Stimulated activated CD4-positive, alpha-beta T cell treated with anti-CD3 and anti-CD28 coated beads, TNF-alpha, amount 100 ng/mL, for 1 hour (primary cell): ENCODE data around the gene CYP1A1.
A peak's percentile ranks its signal among the peaks of the same experiment; 100 is the strongest.
"Not testable (repeated sequence)": the region's sequence is repeated elsewhere in the genome, so short reads cannot be mapped to it uniquely, and the experiment has no call there.

ENCODE experiments used
- DNase-seq, 3 donors: peaks; one replicate each; pipeline ENCODE4 v3.0.0-alpha.2; 2020; ENCODE audit warnings: low read depth in 3 of 3, low spot score in 1 of 3

Gene CYP1A1

DNA sequence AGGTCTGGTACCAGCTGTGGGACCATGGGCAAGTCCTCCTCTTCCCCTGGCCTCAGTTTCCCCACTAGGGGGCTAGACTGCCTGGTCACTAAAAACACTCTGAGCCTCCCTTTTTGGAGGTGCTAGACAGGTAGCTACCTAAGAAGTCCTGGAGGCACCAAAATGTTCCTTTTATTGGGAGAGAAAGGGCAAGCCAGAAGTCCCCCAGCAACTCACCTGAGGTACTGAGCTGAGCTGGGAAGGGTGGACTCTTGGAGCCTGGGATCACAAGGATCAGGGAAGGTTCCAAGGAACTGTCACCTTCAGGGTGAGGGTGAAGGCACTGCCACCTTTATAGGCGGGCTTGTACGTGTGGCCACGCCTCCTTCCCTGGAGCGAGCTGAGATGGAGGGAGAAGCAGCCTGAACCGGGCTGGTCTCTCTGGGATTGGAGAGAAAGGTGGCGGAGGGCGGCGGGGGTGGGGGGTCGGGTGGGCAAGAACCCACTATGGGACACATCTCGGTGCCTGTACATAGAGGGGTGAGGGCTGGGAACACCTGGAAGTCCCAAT is at the start of gene CYP1A1:
Gene CYP1A1, minus strand, starts transcription at position 304 of the 550 bp plus-strand sequence. CDS start 2,431 bp downstream, outside the sequence.
- DNase-seq = peak in 1 of 3 donors; percentile 22

- DNase-seq = no peak
Observed at GRCh38 chr15:74773731-74774252, 48.5 kb upstream of the CYP1A1 start.

GRCh38 chr15:74773329-74773728 is 48.0 kb upstream of the CYP1A1 start:
- DNase-seq = no peak

GRCh38 chr15:74770211-74770903 is 45.0 kb upstream of the CYP1A1 start:
- no peak for DNase-seq

DNA sequence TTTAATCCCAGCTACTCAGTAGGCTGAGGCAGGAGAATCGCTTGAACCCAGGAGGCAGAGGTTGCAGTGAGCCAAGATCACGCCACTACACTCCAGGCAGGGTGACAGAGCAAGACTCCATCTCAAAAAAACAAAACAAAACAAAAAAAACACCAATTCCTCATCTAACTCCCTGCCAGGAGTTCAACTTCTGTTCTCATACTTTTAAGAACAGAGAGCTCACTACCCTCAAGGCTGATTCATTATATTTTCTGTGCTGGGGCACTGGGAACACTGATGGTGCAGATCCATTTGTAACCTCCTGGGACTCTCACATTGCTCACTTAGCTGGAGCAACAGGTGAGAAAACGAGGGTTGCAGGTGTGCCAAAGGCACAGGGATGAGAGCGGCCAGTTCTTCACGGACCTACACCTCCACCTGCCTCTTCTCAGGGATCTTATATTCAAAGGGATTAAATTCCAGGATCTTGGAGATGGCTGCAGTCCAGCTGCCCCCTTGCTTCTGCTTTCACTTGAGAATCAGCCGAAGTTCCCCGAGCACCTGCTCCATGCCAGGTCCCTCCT is 44.2 kb upstream of the CYP1A1 start:
- no peak for DNase-seq

- no peak for DNase-seq
Observed at GRCh38 chr15:74768771-74769342, 43.5 kb upstream of the CYP1A1 start.

- no peak for DNase-seq
Observed at GRCh38 chr15:74768099-74768770, 42.9 kb upstream of the CYP1A1 start.

- no peak for DNase-seq
Observed at GRCh38 chr15:74767167-74768098, 42.1 kb upstream of the CYP1A1 start.

- DNase-seq = no peak
Observed at GRCh38 chr15:74763416-74763815, 38.1 kb upstream of the CYP1A1 start.

- no peak for DNase-seq
Observed at GRCh38 chr15:74762791-74763150, 37.4 kb upstream of the CYP1A1 start.

DNA sequence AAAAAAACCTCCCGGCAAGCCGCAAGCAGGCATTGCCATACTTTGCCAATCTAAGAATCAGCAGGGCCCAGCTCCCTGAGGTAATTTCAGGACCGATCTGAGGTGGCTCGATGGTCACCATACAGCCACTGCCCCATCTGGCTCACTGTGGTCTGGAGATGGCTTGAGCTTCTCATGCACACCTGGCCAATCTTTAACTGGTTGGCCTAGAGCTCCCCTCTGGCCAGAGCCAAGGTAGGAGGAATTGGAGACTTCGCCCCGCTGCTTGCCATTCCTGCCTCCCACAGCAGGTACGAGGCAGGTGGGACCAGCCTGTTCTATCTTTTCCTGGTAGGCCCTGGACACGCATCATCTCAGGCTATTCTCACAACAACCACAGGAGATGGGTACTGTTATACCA is 33.4 kb upstream of the CYP1A1 start:
- DNase-seq = no peak

DNA sequence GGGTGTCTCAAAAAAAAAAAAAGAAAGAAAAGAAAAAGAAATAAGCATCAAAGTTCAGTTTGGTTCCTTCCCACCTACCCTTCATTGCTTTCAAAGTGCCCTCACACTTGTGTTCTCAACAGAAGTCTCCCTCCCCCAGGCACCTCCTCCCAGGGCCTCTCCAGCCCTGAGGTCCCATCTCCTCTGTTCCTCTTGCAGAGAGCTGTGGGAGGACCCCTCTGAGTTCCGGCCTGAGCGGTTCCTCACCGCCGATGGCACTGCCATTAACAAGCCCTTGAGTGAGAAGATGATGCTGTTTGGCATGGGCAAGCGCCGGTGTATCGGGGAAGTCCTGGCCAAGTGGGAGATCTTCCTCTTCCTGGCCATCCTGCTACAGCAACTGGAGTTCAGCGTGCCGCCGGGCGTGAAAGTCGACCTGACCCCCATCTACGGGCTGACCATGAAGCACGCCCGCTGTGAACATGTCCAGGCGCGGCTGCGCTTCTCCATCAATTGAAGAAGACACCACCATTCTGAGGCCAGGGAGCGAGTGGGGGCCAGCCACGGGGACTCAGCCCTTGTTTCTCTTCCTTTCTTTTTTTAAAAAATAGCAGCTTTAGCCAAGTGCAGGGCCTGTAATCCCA is 29.4 kb upstream of the CYP1A1 start:
- no peak for DNase-seq

- no peak for DNase-seq
Observed at GRCh38 chr15:74752531-74752930, 27.2 kb upstream of the CYP1A1 start.

DNA sequence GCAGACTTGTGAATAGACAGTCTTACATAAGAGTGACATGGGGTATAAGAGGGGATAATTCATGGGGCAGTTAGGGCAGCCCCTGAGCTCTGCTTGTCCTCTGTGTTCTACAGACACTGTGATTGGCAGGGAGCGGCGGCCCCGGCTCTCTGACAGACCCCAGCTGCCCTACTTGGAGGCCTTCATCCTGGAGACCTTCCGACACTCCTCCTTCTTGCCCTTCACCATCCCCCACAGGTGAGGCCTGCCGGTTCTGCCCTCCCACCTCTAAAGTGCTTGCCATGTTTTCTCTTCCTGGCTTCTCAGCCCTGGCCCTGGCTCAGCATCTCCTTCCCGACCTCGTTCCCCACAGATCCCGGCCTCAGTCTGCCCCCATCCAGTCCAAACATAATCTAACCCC is 26.7 kb upstream of the CYP1A1 start:
- no peak for DNase-seq

DNA sequence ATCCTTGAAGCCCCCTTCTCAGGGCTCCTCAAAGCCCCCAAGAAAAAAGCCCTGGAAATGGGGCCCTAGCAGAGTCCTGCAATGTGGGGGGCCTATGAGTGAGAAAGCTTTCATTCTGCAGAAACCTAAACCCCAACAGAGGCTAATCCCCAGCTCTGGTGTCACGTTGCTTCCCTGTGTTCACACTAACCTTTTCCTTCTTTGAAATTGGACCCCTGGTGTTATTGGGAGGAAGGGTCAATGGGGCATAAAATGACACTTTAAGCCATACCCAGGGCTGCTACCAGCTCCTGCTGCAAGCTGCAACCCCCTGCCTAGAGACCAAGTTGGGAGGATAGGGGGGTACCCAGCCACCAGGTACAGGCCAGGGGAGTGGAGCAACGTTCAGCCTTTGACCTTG is 25.4 kb upstream of the CYP1A1 start:
- DNase-seq = no peak

GRCh38 chr15:74749832-74750231 is 24.5 kb upstream of the CYP1A1 start:
- DNase-seq = no peak

- DNase-seq = no peak
Observed at GRCh38 chr15:74748322-74748946, 23.1 kb upstream of the CYP1A1 start, which contains the start of gene CYP1A2. Gene CYP1A2 (plus strand): TSS chr15:74748845. CDS start chr15:74749739, 894 bp downstream.

DNA sequence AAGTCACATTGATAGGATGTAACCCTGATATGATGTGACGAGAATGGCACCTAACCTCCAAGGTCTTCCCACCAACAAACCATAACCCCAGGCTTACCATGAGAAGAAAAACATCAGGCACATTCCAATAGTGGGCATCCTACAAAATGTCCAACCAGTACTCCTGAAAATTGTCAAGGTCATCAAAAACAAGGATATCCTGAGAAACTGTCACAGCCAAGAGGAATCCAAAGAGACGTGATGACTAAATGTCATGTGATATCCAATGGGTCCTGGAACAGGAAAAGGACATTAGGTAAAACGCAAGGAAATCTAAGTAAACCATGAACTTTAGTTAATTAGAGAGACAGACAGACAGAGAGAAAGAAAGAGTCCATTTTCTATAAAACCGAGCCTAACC is 21.1 kb upstream of the CYP1A1 start:
- no peak for DNase-seq

- no peak for DNase-seq
Observed at GRCh38 chr15:74742422-74742821, 17.1 kb upstream of the CYP1A1 start.

DNA sequence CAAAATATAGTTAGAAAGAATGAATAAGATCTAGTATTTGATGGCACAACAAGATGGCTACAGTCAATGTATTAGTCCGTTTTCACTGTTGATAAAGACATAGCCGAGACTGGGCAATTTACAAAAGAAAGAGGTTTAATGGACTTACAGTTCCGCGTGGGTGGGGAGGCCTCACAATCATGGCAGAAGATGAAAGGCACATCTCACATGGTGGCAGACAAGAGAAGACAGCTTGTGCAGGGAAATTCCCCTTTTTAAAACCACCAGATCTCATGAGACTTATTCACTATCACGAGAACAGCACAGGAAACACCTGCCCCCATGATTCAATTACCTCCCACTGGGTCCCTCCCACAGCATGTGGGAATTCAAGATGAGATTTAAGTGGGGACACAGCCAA is 12.9 kb upstream of the CYP1A1 start:
- DNase-seq = not testable (repeated sequence)
